ENCODE results near the gene MLLT3. TPM values are rescaled to one million over a fixed set of nuclear protein-coding genes. Genes with fewer than 3 reads are reported as not detected.

The MLLT3 gene
- total RNA-seq, 4 donors from 2014 or later = 29.8 to 51.0 (median 47.1) TPM

- 78 to 86% methylated on average over 5 of the region's 5 CpGs for WGBS, 2 donors
- no peaks in the 10 kb centered on the region for H3K36me3 ChIP-seq
These were observed 176.1 kb downstream of the MLLT3 start for GRCh38 chr9:20446248-20446647.

DNA sequence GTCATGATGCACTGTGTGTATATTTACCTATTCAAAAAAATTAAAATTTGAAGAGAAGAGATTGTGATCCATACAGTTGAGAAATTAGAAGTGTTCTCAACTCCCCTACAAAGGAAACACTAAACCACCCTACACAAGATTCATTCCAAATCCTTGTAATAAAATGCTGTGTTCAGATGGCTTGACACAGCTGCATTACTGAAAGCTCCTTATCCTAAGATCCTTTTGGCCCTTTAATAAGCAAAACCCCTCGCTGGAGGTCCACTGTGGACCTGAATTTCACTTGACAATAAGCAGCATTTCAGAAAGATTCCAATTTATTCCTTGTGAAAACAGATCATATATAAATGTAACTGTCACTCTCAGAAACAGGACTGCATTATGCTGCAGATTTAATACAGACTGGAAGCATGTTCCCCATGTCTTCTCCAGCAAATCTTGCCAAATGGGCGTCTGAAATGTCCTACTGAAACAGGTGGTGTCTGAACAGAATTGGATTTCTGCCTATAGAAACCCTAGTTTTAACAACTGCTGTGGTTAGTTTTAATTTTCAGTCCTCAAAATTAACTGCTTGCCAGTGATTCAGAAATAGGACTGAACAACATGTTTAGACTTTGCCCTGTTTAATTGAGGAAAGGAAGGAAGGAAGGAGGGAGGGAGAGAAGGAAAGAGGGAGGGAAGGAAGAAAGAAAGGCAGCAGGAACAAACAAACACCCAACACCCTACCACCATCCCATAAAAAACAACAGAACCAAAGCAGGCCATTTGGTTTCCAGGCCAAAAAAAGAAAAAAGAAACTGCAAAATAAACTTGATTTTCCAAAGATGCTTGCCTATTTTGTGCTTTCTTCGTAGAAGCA lies 179.6 kb downstream of the MLLT3 start:
- intact Hi-C loops (cut with DNase I) = no loop called here
- no peaks in the 10 kb centered on the region for H3K27me3 ChIP-seq
- WGBS, 2 donors = 86 to 90% methylated on average over 3 of the region's 3 CpGs

More at GRCh38 chr9:20446248-20446647, 176.1 kb downstream of the MLLT3 start:
- intact Hi-C loops (cut with DNase I) = no loop called here
- Histone ChIP-seq H3K4me3 (replicated peaks in 1 of 3) (no peak overlapping the region), H3K27me3 (no peaks in the 10 kb centered on the region), H3K27ac (no peak overlapping the region), H3K4me1 (peaks cover 6 to 23% of the 10 kb centered on the region in 2 donors), H3K9me3 (no peaks in the 10 kb centered on the region)
- no peak for DNase-seq
- TF ChIP-seq, protein P1, sequence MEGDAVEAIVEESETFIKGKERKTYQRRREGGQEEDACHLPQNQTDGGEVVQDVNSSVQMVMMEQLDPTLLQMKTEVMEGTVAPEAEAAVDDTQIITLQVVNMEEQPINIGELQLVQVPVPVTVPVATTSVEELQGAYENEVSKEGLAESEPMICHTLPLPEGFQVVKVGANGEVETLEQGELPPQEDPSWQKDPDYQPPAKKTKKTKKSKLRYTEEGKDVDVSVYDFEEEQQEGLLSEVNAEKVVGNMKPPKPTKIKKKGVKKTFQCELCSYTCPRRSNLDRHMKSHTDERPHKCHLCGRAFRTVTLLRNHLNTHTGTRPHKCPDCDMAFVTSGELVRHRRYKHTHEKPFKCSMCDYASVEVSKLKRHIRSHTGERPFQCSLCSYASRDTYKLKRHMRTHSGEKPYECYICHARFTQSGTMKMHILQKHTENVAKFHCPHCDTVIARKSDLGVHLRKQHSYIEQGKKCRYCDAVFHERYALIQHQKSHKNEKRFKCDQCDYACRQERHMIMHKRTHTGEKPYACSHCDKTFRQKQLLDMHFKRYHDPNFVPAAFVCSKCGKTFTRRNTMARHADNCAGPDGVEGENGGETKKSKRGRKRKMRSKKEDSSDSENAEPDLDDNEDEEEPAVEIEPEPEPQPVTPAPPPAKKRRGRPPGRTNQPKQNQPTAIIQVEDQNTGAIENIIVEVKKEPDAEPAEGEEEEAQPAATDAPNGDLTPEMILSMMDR (IDR thresholded peaks at IDR 0.05) = no peak
- no peak for TF ChIP-seq POLR2A (IDR thresholded peaks at IDR 0.05)

GRCh38 chr9:20441711-20442423 lies 180.4 kb downstream of the MLLT3 start:
- TF ChIP-seq POLR2A (IDR thresholded peaks at IDR 0.05) = no peak
- TF ChIP-seq, protein P1 (IDR thresholded peaks at IDR 0.05) = no peak

More for the DNA sequence above, 179.6 kb downstream of the MLLT3 start:
- Histone ChIP-seq H3K27ac (no peak overlapping the region), H3K9me3 (no peaks in the 10 kb centered on the region), H3K36me3 (no peaks in the 10 kb centered on the region), H3K4me3 (replicated peaks in 1 of 3) (no peak overlapping the region), H3K4me1 (peaks cover 13 to 28% of the 10 kb centered on the region in 2 donors)
- no peak for TF ChIP-seq POLR2A (IDR thresholded peaks at IDR 0.05)
- TF ChIP-seq, protein P1 (IDR thresholded peaks at IDR 0.05) = no peak
- DNase-seq = no peak

DNA sequence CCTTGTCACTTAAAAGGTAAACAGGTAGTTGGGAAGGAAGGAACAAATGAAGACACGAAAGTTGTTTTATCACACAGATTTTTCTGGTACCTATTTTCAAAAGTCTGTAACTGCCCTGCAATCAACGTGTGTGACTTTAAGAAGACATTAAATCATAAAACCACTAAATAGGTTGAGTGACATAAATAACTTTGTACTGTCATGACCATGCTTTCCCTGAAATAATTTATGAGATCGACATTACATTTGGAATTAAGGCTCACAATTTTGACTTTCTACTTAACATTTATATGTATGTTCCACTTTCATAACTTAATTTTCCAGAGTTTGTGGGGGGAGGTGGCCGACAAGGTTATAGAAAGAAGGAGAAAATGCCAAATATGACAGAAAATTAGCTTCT lies 181.1 kb downstream of the MLLT3 start:
- peak overlapping the region in 1 of 3 donors; percentile 28 for H3K27ac ChIP-seq
- peaks cover 22 to 26% of the 10 kb centered on the region in 2 donors for H3K4me1 ChIP-seq
- no peaks in the 10 kb centered on the region for H3K27me3 ChIP-seq
- intact Hi-C loops (cut with DNase I) = no loop called here
- no peaks in the 10 kb centered on the region for H3K9me3 ChIP-seq
- TF ChIP-seq, protein P1 (IDR thresholded peaks at IDR 0.05) = no peak
- no peak for TF ChIP-seq POLR2A (IDR thresholded peaks at IDR 0.05)
- no peak for DNase-seq
- H3K36me3 ChIP-seq = no peaks in the 10 kb centered on the region
- 64 to 65% methylated on average over 4 of the region's 4 CpGs for WGBS, 2 donors
- H3K4me3 ChIP-seq (replicated peaks in 1 of 3) = no peak overlapping the region

More at GRCh38 chr9:20441711-20442423, 180.4 kb downstream of the MLLT3 start:
- intact Hi-C loops (cut with DNase I) = no loop called here
- H3K9me3 ChIP-seq = no peaks in the 10 kb centered on the region
- H3K27ac ChIP-seq = peak overlapping the region in 1 of 3 donors; percentile 28
- 72 to 73% methylated on average over 4 of the region's 4 CpGs for WGBS, 2 donors
- H3K27me3 ChIP-seq = no peaks in the 10 kb centered on the region
- DNase-seq = no peak
- no peaks in the 10 kb centered on the region for H3K36me3 ChIP-seq
- H3K4me3 ChIP-seq (replicated peaks in 1 of 3) = no peak overlapping the region
- peaks cover 18 to 26% of the 10 kb centered on the region in 2 donors for H3K4me1 ChIP-seq

Measured in thyroid gland (tissue), 4 donors.